Measurements from ENCODE around the gene SOHLH1.

Gene SOHLH1

DNA sequence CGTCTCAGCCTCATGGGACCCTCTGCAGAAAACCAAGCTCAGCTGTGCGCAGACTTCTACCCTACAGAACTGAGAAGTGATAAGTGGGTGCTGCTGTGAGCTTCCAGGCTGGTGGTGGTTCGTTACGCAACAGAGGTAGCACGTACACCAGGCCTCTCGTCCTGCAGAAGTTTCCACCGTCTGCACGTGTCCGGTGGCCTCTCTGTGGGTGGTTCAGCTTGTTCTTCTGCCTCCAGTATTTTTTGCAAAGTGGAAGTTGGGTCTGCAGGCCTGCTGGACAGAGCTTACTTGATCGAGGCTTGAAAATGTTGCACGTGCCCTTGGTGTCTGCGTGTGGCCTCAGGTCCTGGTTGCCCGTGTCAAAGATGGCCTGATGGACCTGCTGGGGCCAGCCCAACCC lies 30.2 kb upstream of the SOHLH1 start:
- no peak overlapping the region for H3K4me3 ChIP-seq (ENCODE audit: control insufficient read depth, low read depth, low read length)
- DNase-seq (ENCODE audit: low read depth), result no peak
- TF ChIP-seq, protein P1, sequence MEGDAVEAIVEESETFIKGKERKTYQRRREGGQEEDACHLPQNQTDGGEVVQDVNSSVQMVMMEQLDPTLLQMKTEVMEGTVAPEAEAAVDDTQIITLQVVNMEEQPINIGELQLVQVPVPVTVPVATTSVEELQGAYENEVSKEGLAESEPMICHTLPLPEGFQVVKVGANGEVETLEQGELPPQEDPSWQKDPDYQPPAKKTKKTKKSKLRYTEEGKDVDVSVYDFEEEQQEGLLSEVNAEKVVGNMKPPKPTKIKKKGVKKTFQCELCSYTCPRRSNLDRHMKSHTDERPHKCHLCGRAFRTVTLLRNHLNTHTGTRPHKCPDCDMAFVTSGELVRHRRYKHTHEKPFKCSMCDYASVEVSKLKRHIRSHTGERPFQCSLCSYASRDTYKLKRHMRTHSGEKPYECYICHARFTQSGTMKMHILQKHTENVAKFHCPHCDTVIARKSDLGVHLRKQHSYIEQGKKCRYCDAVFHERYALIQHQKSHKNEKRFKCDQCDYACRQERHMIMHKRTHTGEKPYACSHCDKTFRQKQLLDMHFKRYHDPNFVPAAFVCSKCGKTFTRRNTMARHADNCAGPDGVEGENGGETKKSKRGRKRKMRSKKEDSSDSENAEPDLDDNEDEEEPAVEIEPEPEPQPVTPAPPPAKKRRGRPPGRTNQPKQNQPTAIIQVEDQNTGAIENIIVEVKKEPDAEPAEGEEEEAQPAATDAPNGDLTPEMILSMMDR (IDR thresholded peaks at IDR 0.05; ENCODE audit: control insufficient read depth, insufficient read depth, low read depth, low read length, missing control alignments), result no peak

DNA sequence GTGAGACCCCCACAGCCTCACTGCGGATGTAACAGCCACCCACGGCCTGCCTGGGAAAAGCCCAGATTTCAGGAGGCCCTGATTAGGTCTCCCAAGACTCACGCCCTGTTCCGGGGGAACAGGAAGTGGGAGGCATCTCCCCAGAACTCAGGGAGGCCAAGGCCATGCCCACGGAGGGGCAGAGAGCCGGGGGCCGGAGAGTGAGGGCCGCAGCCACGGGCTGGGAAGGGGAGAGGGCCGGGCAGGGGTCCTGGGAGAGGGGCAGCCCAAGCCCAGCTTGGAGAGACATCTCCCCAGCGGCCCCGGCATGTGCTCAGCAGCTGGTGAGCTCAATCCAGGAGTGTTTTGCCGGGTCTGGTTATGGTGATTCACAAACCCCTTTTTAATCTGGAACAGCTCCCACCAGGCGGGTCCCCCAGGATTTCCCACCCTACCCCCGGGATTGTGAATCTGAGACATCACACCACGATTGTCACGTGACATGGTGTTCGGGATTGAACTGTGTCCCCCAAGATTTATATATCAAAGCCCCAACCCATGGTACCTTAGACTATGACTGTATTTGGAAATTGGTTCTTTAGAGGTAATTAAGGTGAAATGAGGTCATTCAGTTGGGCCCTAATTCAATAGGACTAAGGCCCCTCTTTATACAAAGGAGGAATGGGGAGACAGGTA lies 29.3 kb upstream of the SOHLH1 start:
- H3K4me3 ChIP-seq (ENCODE audit: control insufficient read depth, low read depth, low read length), result no peak overlapping the region
- TF ChIP-seq, protein P1 (IDR thresholded peaks at IDR 0.05; ENCODE audit: control insufficient read depth, insufficient read depth, low read depth, low read length, missing control alignments), result no peak
- no peak for DNase-seq (ENCODE audit: low read depth)

DNA sequence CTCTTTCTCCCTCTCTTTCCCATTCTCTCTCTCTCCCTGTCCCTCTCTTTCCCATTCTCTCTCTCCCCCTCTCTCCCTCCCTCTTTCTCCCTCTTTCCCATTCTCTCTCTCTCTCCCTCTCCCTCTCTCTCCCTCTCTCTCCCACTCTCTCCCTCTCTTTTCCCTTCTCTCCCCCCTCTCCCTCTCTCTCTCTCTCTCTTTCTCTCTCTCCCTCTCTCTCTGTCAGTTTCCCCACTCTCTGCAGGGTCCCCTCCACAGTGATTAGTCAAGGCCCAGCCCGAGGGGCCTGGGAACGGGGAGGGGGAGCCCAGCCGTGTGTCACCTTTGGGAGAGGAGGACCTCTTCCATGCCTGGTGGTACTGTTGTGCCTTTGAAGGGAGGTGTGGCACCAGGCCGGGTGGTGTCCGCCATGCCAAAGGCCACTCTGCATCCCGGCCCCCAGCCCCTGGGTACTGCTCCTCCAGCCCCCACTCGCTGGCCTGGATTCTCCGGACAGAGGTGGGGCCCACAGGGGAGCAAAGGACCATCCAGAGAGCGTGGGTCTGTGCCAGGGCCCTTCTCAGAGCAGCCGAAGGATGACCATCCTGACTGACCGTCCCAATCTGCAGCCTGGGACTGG lies 28.1 kb upstream of the SOHLH1 start:
- no peak overlapping the region for H3K4me3 ChIP-seq (ENCODE audit: control insufficient read depth, low read depth, low read length)
- TF ChIP-seq, protein P1 (IDR thresholded peaks at IDR 0.05; ENCODE audit: control insufficient read depth, insufficient read depth, low read depth, low read length, missing control alignments), result no peak
- no peak for DNase-seq (ENCODE audit: low read depth)

DNA sequence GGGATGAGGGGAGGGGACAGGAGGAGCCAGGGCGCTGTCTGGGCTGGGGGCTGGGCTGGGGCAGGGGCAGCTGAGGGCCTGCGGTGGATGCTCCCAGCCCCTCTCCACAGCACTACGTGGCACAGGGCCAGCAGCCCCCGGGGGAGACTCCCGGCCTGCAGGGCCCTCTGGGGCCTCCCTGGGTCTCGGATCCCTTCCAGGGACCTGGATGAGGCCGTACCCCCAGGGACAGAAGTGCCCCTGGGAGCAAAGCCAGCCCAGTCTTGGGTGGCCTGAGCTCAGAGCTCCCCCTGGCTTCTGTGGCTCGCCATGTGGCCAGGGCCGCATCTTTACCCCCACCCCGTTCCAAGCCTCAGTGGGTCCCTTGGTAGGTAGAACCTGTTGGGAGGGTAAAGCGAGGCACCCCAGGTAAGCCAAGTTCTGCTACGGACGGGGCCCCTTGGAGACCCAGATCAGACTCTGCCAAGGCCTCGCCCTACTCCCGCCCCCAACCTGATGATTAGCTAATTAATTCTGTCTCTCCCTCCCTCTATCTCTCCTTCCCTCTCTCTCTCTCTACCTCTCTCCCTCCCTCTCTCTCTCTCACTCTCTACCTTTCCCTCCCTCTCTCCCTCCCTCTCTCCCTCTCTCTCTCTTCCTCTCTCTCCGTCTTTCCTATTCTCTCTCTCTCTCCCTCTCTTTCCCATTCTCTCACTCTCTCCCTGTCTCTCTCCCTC lies 27.0 kb upstream of the SOHLH1 start:
- no peak for DNase-seq (ENCODE audit: low read depth)
- H3K4me3 ChIP-seq (ENCODE audit: control insufficient read depth, low read depth, low read length), result no peak overlapping the region
- TF ChIP-seq, protein P1 (IDR thresholded peaks at IDR 0.05; ENCODE audit: control insufficient read depth, insufficient read depth, low read depth, low read length, missing control alignments), result no peak

DNA sequence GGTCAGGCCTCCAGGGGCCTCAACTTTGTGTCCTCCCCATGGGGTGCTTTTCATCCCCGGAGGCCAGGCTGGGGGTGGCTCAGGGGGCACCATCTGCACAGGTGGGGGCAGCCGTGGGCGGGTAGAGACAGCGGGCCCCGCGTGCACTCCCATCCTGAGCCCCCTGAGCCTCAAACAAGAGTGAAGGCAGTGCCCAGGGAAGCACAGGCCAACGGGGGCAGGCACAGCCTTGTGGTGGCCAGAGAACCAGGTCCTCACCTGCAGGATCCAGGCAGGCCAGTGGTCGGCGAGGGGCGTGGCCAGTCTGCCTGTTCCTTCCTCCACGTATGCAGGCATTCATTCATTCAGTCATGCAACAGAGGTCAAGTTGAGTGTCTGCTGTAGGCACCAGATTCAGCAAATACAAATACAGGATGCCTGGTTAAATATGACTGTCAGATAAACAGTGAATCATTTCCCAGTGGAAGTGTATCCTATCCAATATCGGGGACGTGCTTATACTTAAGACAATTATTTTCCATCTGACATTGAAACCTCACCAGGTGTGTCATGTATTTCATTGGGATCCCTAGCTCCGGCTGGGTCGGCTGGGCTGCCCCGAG lies 25.0 kb upstream of the SOHLH1 start:
- TF ChIP-seq, protein P1 (IDR thresholded peaks at IDR 0.05; ENCODE audit: control insufficient read depth, insufficient read depth, low read depth, low read length, missing control alignments), result no peak
- H3K4me3 ChIP-seq (ENCODE audit: control insufficient read depth, low read depth, low read length), result no peak overlapping the region
- no peak for DNase-seq (ENCODE audit: low read depth)

DNA sequence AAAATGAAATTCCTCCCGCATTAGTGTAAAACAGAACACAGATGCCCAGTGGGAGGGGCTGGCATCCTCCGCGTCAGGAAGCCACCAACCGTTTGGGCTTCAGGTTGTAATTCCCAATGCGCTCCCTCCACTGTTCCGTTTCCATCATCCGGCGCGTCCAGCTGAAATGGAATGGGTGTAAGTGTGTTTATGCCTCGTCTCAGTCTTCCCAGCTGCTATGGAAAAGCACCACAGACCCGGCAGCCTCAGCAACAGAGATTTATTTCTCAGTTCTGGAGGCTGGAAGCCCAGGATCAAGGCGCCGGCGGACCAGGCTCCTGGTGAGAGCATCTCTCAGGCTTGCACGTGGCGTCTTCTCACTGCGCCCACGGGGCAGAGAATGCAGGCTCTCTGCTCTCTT lies 23.1 kb upstream of the SOHLH1 start:
- TF ChIP-seq, protein P1 (IDR thresholded peaks at IDR 0.05; ENCODE audit: control insufficient read depth, insufficient read depth, low read depth, low read length, missing control alignments), result no peak
- no peak for DNase-seq (ENCODE audit: low read depth)
- H3K4me3 ChIP-seq (ENCODE audit: control insufficient read depth, low read depth, low read length), result no peak overlapping the region
